Vagina (tissue), 2 donors: ENCODE measurements around the gene N4BP3. TPM values are rescaled to one million over a fixed set of nuclear protein-coding genes. Genes with fewer than 3 reads are reported as not detected.

Experiments used
- DNase-seq, 2 donors: peaks; one replicate each; pipeline ENCODE4 v3.0.0-alpha.2; 2017; ENCODE audit errors: extremely low spot score in 2 of 2
- H3K27ac ChIP-seq: fragments of 200-600 bp; sonication (generic); one replicate; pipeline ENCODE4 v1.5.1; 2019
- H3K27me3 ChIP-seq: fragments of 200-600 bp; sonication (generic); one replicate; pipeline ENCODE4 v1.5.1; 2019
- H3K36me3 ChIP-seq, 2 donors: fragments of 200-600 bp; sonication (generic); one replicate each; pipeline ENCODE4 v1.5.1; 2017 to 2019
- H3K4me1 ChIP-seq: fragments of 200-600 bp; sonication (generic); one replicate; pipeline ENCODE4 v1.5.1; 2019
- H3K4me3 ChIP-seq, 2 donors: fragments of 200-600 bp; sonication (generic); 1 replicate in 1 of 2; 2 replicates in 1 of 2; pipeline ENCODE4 v1.5.1; 2016 to 2019
- H3K9me3 ChIP-seq: fragments of 200-600 bp; sonication (generic); one replicate; pipeline ENCODE4 v1.5.1; 2019
- CTCF ChIP-seq, 3 experiments: fragments of 450-650 bp in 2 of 3; fragments of 200-600 bp in 1 of 3; sonication (generic) in 1 of 3; IDR thresholded peaks; one replicate each; pipeline ENCODE4 v1.5.1; 2017 to 2019; ENCODE audit warnings: antibody characterized with exemption in 3 of 3, mild to moderate bottlenecking in 2 of 3, moderate library complexity in 2 of 3
- POLR2A ChIP-seq, 2 donors: fragments of 450-650 bp; IDR thresholded peaks; one replicate each; pipeline ENCODE4 v1.6.1; 2017; ENCODE audit warnings: antibody characterized with exemption in 2 of 2, mild to moderate bottlenecking in 2 of 2, moderate library complexity in 2 of 2
- POLR2AphosphoS5 ChIP-seq, 2 donors: sonication (generic); formaldehyde crosslinking; IDR thresholded peaks; one replicate each; pipeline ENCODE4 v1.9.0; 2017; ENCODE audit warnings: antibody characterized with exemption in 2 of 2, mild to moderate bottlenecking in 2 of 2, low read depth in 1 of 2; ENCODE audit not compliant: insufficient read depth in 1 of 2
- intact Hi-C: fragments of 100-400 bp; cut with DNase I; formaldehyde crosslinking; loops from one replicate; pipeline ENCODE4 v1.15.1; 2023
- total RNA-seq: library from RNA; depleted of rRNA; stranded (reverse); fragments of >200 nt; gene quantifications from one replicate; pipeline ENCODE4 v1.2.3, GENCODE V29; 2016

N4BP3 gene
- total RNA-seq, 1 donor from 2014 or later, result 4.9 TPM

- Histone ChIP-seq H3K27me3 (no peaks in the 10 kb centered on the region), H3K4me1 (peaks cover 29% of the 10 kb centered on the region)
Measured at GRCh38 chr5:178110511-178110910, 2.8 kb upstream of the N4BP3 start.

DNA sequence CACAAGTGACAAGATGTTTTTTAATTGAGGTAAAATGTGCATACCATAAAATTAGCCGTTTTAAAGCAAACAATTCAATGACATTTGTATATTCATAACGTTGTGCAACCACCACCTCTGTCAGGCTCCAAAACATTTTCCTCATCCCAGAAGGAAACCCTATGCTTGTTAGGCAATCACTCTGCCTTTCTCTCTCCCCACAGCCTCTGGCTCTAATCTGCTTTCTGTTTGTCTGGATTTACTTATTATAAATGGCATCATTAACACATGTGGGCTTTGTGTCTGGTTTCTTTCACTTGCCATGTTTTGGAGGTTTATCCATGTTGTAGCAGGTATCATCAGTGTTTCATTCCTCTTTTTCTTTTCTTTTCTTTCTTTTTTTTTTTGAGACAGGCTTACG lies 1.4 kb upstream of the N4BP3 start:
- no peak for DNase-seq
- intact Hi-C loops, result no loop called here
- Histone ChIP-seq H3K9me3 (no peaks in the 10 kb centered on the region), H3K36me3 (no peaks in the 10 kb centered on the region), H3K4me1 (peaks cover 36% of the 10 kb centered on the region), H3K27ac (no peak overlapping the region), H3K27me3 (no peaks in the 10 kb centered on the region), H3K4me3 (no peak overlapping the region)
- TF ChIP-seq POLR2A (IDR thresholded peaks at IDR 0.05) (no peak), CTCF (IDR thresholded peaks at IDR 0.05) (no peak), POLR2AphosphoS5 (IDR thresholded peaks at IDR 0.05; ENCODE audit: insufficient read depth in 1 of 2, low read depth in 1 of 2) (no peak)

More at GRCh38 chr5:178110511-178110910, 2.8 kb upstream of the N4BP3 start:
- H3K27ac ChIP-seq, result no peak overlapping the region
- no peaks in the 10 kb centered on the region for H3K36me3 ChIP-seq
- no peaks in the 10 kb centered on the region for H3K9me3 ChIP-seq
- TF ChIP-seq POLR2A (IDR thresholded peaks at IDR 0.05), result no peak
- TF ChIP-seq POLR2AphosphoS5 (IDR thresholded peaks at IDR 0.05; ENCODE audit: insufficient read depth in 1 of 2, low read depth in 1 of 2), result no peak
- TF ChIP-seq CTCF (IDR thresholded peaks at IDR 0.05), result no peak
- intact Hi-C loops, result no loop called here
- no peak for DNase-seq
- H3K4me3 ChIP-seq, result no peak overlapping the region

GRCh38 chr5:178112545-178112944 lies 787 bp upstream of the N4BP3 start:
- no peak overlapping the region for H3K27ac ChIP-seq
- H3K4me1 ChIP-seq, result peaks cover 36% of the 10 kb centered on the region
- no peaks in the 10 kb centered on the region for H3K9me3 ChIP-seq
- TF ChIP-seq POLR2A (IDR thresholded peaks at IDR 0.05) (no peak), CTCF (IDR thresholded peaks at IDR 0.05) (no peak), POLR2AphosphoS5 (IDR thresholded peaks at IDR 0.05; ENCODE audit: insufficient read depth in 1 of 2, low read depth in 1 of 2) (no peak)
- DNase-seq, result no peak
- intact Hi-C loops, result no loop called here
- no peaks in the 10 kb centered on the region for H3K36me3 ChIP-seq
- no peaks in the 10 kb centered on the region for H3K27me3 ChIP-seq
- no peak overlapping the region for H3K4me3 ChIP-seq

GRCh38 chr5:178113841-178114324 lies 551 bp downstream of the N4BP3 start:
- H3K4me3 ChIP-seq, result peak overlapping the region; percentile 40 to 56
- intact Hi-C loops, result no loop called here
- no peaks in the 10 kb centered on the region for H3K27me3 ChIP-seq
- no peaks in the 10 kb centered on the region for H3K9me3 ChIP-seq
- no peak for TF ChIP-seq POLR2AphosphoS5 (IDR thresholded peaks at IDR 0.05; ENCODE audit: insufficient read depth in 1 of 2, low read depth in 1 of 2)
- no peak overlapping the region for H3K27ac ChIP-seq
- no peaks in the 10 kb centered on the region for H3K36me3 ChIP-seq
- DNase-seq, result no peak
- peaks cover 31% of the 10 kb centered on the region for H3K4me1 ChIP-seq

DNA sequence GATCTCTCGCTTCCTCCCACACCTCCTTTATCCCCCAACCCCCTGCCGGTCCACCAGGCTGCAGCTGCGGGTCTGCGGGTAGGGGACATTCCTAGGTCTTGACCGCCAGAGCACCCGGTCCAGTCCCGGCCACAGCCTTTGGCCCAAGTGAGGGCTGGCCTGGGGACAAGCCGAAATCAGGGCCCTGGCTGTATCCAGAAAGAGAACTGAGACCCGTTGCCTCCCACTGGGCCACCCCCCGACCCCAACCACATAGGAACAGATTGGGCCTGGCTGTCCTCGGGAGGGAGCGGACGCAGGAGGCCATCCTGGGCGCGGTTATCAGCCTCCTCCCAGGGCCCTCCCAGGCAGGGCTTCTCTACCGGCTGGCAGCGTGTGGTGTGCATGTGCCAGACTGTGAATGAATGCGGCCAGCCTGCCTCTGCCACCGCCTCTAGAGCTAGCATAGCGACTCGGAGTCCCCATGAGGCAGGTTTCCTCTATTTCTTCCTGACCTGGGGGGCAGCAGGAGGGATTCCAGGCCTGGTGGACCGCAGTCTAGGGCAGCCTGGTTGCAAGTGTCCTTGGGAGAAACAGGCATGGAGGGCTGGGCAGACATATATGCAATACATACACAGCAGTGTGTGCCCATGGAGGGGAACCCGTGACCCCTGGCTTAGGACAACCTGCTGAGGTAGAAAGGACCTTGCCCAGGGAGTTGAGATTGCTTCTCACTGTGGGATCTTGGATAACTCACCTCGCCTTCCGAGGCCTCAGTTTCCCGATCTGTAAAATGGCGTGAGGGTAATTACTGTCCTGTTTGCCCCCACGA lies 1.2 kb downstream of the N4BP3 start:
- intact Hi-C loops, result no loop called here
- TF ChIP-seq POLR2AphosphoS5 (IDR thresholded peaks at IDR 0.05; ENCODE audit: insufficient read depth in 1 of 2, low read depth in 1 of 2) (no peak), CTCF (IDR thresholded peaks at IDR 0.05) (no peak), POLR2A (IDR thresholded peaks at IDR 0.05) (no peak)
- Histone ChIP-seq H3K27ac (no peak overlapping the region), H3K4me3 (peak overlapping the region; percentile 40 to 56), H3K36me3 (no peaks in the 10 kb centered on the region), H3K9me3 (no peaks in the 10 kb centered on the region), H3K4me1 (peaks cover 30% of the 10 kb centered on the region), H3K27me3 (no peaks in the 10 kb centered on the region)
- no peak for DNase-seq
